DMS153 (cell line): ENCODE results near the gene FCGR2B.
"Not testable (repeated sequence)": the region's sequence is repeated elsewhere in the genome, so short reads cannot be mapped to it uniquely, and the experiment has no call there.

Source experiments
- DNase-seq: peaks from one replicate; lab custom pipeline; 2025; lab: John Stamatoyannopoulos, UW

Gene FCGR2B

DNA sequence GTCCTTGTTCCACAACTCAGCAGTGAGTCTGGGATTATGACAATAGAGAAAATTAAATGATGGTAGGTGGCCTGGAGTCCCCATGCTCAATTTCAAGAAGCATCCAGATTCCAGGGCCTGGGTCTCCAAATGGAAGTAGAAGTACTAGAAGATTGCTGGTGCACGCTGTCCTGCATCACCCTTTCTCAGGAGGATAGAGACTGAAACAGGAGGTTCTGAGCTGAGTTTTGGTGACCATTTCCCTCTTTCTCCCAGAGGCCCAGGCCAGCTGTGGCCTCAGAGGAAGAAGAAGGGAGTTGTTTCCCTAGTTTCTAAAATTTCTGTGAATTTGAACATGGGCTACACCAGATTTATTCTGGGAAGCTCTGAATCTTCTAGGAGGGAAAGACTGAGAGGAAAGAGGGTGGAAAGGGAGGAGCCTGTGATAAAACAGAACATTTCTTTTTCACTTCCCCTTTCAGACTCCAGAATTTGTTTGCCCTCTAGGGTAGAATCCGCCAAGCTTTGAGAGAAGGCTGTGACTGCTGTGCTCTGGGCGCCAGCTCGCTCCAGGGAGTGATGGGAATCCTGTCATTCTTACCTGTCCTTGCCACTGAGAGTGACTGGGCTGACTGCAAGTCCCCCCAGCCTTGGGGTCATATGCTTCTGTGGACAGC, at the start of gene FCGR2B:
FCGR2B (plus strand) TSS at position 460 of the 656 bp plus-strand sequence; CDS start at position 559, 99 bp downstream.
- not testable (repeated sequence) for DNase-seq

DNA sequence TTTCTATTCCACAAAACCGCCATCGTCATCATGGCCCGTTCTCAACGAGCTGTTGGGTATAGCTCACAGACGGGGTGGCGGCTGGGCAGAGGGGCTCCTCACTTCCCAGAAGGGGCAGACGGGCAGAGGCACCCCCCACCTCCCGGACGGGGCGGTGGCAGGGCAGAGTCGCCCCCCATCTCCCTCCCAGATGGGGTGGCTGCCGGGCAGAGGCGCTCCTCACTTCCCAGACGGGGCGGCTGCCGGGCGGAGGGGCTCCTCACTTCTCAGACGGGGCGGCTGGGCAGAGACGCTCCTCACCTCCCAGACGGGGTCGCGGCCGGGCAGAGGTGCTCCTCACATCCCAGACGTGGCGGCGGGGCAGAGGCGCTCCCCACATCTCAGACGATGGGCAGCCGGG, 46.5 kb upstream of the FCGR2B start:
- not testable (repeated sequence) for DNase-seq

DNA sequence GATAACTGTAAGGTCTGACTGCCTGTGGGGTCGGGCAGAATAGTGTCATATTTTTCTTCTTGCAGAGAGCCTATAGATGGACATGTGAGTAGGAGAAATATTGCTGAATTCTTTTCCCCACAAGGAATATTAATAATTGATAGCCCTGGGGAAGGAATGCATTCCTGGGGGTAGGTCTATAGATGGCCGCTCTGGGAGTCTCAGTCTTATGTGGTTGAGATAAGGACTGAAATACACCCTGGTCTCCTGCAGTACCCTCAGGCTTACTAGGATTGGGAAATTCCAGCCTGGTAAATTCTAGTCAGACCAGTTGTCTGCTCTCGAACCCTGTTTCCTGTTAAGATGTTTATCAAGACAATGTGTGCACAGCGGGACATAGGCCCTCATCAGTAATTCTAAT, 44.4 kb upstream of the FCGR2B start:
- not testable (repeated sequence) for DNase-seq

DNA sequence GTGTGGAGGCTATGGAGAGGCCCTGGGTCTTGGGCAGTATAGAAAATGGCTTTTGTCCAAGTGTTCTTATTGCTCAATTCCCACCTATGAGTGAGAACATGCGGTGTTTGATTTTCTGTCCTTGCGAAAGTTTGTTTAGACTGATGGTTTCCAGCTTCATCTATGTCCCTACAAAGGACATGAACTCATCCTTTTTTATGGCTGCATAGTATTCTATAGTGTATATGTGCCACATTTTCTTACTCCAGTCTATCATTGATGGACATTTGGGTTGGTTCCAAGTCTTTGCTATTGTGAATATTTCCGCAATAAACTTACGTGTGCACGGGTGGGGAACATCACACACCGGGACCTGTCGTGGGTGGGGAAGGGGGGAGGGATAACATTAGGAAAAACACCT, 42.5 kb upstream of the FCGR2B start:
- not testable (repeated sequence) for DNase-seq

DNA sequence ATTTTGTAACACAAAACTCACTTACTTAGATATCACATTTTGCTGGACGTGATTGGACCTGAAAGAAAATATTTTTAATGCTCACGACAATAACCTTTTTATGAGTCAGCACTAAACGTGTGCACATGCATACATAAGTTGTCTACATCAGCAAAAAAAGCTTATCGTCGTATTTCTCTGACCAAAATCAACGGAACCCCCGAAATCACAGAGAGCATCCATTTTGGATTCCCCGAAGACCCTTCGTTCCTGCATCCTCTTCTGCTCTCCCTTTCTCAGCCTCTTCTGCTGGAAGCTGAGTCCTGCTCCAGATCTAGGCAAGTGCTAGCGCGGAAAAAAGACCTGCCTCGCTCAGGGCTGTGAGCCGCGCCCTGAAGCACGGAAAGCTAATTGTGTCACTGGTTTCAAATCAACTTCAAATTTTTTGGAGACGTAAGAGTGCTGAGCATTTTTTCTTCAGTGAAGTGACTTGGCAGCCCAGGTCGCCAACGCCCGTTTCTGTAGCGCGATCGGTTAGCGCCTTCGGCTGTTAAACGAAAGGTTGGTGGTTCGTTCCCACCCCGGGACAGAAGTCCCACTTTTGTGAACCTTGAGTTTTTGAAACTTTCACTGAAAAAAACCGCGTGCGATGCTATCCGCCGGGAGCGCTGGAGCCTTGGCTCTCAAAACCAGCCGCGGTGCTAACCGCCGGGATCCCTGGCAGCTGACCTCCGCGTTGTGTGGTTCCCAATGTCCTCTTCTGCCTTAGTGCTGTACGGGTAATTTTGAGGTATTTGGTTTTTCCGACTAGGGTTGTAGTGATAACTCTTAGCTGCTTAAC, 41.6 kb upstream of the FCGR2B start:
- DNase-seq: not testable (repeated sequence)

DNA sequence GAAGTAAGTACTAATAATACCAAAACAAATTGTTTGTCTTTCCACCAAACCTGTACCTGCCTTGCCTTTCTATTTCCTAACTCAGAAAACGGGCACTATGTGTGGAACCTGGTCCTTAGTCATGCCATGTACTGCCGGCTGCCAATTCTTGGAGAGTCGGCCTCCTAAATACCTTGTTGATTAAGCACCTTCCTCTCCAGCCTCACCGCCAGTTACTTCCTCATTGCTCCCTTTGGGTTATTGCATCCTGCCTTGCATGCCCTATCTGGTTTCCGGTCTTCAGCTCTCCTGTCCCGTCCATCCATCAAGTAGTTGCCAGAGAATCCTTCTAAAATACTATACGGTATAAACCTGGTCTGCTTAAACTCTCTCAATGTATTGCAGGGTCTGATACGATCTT, 40.9 kb upstream of the FCGR2B start:
- DNase-seq: not testable (repeated sequence)

DNA sequence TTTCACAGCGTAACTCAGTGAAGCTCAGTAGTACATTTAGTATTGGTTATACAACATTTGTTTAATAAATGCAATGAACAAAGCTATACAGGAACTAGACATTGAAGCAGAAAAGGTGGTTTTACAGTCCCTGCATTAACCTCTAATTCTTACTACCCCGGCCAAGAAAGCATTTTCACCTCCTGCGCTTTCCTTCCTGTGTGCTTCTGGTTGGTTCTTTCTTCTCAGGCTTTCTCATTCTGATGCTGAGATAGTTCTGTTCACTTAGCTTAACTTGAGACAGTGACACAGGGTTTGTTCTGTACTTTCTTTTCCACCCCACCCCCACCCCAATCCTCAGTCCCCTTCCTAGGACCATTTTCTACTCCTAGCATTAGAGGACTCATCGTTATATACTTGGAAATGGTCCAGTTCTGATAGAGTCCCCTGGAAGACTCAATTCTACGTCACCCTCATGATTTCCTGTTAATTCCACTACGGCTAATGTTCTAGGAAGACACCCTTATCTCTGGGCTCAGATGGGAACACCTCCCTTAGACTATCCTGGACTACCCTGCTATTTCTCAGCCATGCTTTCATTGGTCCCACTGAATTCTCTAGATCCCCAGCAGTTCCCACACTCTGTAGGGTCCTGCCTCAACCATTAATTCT, 39.4 kb upstream of the FCGR2B start:
- not testable (repeated sequence) for DNase-seq

DNA sequence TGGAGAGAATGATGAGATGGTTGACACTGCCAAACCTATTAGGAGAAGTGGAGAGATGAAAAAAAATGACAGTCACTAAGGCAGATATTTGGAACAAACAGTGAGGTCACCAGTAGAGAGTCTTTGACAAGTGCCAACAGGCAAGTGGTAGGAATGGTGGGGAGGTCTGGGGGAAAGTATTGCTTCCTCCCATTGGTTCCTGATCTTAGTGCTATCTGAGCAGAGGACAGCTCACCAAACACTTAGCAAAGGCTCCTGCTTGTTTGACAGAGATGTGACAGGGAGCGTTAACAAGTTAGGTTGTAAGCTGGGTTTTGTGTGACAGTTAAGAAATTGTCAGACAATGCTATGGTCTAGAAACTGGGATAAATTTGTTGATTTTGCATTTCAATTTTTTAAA, 38.3 kb upstream of the FCGR2B start:
- not testable (repeated sequence) for DNase-seq

DNA sequence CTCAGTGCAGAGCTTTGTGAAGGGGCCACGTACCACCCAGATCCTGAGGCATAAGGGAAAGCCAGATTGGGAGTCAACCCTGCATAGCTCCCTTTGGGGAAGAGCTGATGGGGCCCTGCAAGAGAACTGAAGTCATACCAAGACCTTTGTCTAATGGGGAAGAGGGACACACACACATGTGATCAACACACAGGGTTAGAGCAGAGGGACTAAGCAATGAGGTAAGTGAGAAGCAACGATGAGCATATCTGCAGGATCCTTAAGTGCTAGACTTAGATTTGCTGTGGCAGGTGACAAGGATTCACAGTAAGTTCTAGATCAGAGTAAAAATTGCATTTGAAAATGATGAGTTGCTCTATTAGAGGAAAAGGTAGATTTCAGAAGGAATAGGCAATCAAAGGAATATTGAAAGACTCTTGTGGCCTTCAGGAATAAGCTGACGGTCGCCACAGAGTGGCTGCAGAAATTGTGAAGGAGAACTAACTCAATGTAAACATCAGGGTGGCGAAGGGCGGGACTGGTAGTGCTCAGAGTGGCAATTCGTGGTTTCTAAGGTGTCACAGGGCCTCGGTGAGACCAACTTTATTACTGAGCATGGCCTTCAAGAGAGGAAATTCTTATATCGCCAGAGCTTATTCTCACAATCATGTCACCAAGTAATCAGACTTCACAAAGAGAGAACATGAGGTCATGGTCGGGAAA, 36.3 kb upstream of the FCGR2B start:
- DNase-seq: not testable (repeated sequence)

DNA sequence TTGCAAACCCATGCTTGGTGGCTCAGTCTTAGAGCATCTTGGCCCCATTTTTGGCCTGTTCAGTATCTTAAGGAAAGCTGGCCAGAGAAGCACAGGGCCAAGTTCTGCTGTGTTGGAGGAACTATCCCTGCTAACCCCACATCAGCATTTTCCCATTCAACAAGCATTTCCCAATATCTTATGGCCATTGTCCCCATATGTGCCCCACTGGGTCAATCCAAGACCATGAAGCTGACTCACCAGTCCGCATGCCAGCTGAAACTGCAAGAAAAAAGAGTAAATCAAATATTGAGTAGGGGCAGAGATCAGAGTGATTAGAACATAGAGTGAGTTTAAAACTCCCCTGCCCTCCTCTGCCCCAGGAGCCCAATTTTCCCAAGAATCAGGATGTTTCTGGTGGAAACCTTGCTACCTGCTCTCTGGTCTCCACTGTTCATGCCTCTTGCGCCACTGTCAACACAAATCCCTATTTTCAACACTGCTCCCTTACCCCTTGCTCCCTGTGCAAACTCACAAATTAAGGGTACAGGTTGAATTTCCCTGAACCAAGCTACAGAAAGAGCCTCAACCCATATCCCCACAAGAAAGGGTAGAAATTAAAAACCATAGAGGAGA, 32.7 kb upstream of the FCGR2B start:
- DNase-seq: not testable (repeated sequence)

DNA sequence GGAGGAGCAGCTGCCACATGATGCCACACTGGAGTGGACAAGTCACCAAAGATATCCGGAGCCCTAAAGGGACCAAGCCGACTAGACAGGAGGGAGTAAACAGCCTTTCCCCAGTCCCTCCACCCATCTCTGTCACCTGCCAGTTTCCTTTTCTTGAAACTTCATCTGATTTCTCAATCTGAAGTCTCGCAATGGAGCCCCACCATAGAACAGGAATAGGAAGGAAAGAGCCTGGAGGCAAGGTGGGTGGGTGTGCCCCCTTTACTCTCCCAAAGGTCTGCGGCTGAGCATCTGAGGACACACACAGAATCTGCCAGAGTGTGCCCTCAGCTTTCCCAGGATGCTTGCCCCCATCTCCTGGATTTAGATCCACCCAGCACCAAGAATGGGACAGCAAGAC, 31.9 kb upstream of the FCGR2B start, which contains the start of gene FCGR3B:
FCGR3B (minus strand) TSS at position 101 of the 400 bp plus-strand sequence; CDS start at position 19, 82 bp downstream.
- no peak for DNase-seq

DNA sequence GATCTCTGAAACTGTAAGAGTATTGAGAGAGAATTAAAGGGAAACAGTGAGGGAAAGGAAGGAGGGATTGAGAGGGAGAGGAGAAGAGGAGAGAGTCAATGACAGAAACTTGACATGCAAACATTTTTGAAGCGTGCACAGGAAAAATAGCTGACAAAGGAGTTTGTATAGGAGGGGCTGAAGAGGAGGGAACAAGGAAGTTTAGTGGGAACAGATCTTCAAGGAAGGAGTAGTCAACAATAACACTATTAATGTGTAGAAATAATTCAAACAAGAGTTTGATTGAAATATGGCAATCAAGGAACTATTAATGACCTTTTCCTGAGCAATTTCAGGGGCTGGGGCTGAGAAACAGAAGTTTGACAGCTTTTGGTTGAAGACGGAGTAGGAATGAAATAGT, 27.9 kb upstream of the FCGR2B start:
- DNase-seq: not testable (repeated sequence)

DNA sequence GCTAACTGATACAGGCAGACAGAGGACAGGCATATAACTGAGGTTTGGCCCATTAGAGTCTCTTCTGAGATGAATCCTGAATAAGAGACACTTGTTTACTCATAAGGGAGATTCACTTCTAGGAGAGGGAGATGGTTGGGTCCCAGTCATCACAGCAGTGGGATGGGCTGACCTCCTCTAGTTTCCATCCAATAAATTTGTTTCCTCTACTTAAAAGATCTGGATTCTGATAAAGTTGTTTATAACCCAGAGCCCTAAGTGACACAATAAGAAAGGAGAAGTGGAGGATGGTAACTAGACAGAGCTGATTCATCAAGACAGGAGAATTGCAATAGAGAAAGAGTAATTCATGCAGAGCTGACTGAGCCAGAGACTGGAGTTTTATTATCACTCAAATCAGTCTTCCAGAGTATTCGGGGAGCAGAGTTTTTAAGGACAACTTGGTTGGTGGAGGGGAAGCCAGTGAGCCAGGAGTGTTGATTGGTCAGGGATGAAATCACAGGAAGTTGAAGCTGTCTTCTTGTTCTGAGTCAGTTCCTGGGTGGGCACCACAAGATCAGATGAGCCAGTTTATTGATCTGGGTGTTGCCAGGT, 26.7 kb upstream of the FCGR2B start:
- not testable (repeated sequence) for DNase-seq

DNA sequence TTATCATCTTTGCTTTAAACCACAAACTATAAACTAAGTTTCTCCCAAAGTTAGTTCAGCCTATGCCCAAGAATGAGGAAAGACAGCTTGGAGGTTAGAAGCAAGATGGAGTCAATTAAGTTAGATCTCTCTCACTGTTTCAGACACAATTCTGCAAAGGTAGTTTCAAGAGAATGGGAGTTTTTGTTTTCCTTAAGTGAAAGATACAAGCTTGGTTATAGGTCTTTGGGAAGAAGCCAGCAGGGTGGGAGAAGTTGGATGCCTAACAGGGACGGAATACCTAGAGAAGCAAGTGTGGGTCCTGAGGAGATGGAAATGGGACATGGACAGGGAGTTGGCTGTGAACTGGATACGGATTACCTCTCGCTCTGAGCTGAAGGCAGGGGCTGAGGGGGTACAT, 26.0 kb upstream of the FCGR2B start:
- DNase-seq: not testable (repeated sequence)

DNA sequence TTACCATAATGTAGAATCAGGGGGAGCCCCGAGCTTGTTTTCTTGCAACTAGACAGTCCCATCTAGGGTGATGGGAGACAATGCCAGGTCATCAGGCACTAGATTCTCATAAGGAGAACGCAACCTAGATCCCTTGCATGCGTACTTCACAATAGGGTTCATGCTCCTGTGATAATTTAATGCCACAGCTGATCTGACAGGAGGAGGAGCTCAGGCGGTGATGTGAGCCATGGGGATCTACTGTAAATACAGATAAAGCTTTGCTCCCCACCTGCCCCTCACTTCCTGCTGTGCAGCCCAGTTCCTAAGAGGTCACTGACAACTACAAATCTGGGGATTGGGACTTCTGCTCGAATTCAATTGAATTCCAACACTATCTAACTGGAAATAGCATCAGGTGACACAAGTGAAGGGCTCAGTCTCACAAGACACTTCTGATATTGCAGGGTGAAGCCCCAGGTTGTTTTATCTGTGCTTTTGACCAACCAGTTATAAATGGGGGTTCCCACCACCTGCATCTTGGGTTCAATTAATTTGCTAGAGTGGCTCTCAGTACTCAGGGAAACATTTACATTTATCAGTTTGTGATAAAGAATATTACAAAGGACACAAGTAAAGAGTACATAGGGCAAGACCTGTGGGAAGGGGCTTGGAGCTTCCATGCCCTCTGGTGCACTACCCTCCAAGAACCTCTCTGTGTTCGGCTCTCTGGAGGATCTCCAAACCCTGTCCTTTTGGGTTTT, 24.5 kb upstream of the FCGR2B start:
- not testable (repeated sequence) for DNase-seq

DNA sequence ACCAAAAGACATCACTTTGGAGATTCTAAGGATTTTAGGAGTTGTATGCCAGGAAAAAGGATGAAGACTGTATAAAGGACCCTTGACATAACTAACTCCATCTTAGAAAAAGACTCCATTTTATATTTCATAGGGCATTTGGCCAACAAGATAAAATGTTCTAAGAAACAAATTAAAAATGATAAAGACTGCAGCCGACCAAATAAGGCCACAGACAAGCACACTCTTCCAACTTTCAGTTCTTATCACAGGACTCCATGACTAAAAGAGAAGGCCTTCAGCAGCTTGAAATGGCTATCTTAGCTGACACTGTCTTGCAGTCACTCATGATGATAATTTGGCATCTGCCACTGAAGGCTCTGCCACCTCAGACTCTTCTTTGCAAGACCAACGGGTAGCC, 23.7 kb upstream of the FCGR2B start:
- not testable (repeated sequence) for DNase-seq

DNA sequence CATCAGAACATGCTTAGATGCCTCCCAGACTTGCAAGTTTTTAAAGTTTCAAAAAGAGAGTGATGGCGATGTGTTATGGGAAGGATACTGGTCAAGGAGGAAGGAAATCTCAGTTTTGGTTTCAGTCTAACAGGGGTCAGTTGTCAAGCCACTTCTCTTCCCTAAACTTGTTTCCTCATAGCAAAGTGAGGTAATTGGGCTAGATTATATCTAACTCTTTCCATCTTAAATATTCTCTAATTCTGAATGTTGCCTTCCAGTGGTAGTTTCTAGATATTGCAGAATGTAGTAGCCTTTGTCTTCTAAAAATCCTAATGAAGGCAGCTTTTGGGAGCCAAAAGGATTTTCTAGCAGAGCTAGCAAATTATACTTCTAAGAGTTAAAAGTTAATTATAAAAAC, 20.2 kb upstream of the FCGR2B start:
- DNase-seq: not testable (repeated sequence)

DNA sequence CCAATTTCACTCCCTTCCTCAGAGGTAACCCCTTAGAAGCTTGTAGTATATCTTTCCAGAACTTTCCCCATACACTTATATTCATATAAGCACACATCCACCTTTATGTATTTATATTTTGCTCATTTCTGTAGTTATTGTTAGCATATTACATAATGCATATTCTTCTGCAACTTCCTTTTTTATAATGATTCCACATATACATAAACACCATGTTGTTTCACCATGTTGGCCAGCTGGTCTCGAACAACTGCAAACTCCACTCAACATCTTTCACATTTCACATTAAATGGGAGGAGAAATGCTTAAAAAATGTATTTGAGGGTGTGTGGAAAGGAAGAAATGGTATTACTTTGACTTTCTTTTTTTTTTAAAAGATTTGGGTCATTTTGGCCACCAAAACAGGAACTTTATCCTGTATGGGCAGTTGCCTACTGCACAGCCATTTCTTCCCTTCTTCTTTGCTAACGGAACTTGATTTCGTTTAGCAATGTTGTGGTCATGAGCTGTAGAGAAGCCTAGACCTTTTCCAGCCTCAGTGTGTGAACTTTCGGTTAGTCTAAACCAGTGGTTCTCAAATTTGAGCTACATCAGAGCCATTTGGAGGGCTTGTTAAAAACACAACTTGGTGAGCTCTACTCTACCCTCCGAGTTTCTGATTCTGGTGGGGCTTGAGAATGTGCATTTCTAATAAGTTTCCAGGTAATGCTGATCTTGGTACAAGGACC, 19.3 kb upstream of the FCGR2B start:
- DNase-seq: not testable (repeated sequence)

DNA sequence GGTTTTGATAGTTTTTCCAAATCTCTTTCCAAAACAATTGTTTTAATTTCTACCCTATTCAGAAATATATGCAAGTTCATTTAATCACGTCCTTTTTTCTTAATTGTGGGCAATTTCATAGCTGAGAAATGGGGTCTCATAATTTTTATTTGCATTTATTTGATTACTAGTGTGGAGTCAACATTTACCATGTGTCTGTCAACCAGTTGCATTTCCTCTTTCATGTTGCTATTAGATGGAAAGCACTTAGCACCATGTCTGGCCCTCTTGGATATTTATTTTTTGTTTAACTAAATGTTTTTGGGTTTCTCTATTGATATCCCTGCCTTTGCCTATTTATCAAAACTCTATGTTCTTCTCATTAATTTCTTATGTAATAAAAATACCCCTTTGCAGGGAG, 18.1 kb upstream of the FCGR2B start:
- not testable (repeated sequence) for DNase-seq
